ENCODE data around the gene COX7B2.
A peak's percentile ranks its signal among the peaks of the same experiment; 100 is the strongest.

The COX7B2 gene

DNA sequence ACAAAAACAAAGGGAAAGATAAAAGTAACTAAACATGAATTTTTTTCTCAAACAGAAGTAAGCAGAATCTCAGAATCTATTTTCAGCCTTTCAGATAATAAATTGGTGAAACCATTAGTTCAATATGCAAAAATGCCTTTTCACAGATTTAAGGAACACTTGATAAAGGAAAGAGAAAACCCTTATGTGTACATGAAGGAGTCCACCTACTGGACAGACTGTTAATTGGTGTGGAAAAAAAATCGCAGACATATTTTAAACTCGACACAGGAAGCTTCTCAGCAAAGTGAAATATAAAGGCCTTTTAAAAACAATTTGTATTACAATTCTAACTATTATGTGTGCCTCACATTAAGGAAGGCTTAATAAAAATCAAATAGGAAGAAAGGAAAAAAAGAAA is 22.3 kb downstream of the COX7B2 start:
- no peak for DNase-seq

DNA sequence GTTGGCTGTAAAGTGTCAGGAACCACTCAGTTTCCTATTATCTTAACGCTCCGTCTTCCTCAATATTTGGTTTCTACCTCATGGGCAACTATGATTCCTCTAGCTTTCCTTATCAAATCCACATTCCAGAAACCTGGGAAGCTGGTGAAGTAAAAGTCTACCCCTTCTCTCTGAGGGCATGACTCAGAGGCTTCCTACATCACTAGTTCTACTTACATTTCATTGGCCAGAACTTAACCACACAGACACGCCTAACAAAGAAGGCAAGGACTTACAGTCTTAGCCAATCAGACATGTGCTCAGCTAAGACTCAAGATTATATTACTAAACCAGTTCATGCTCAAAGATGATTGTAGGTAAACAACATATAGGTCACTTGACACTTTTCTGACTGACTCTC is 30.4 kb downstream of the COX7B2 start:
- DNase-seq = no peak

- DNase-seq = no peak
These were observed 34.2 kb downstream of the COX7B2 start for GRCh38 chr4:46874811-46875210.

DNA sequence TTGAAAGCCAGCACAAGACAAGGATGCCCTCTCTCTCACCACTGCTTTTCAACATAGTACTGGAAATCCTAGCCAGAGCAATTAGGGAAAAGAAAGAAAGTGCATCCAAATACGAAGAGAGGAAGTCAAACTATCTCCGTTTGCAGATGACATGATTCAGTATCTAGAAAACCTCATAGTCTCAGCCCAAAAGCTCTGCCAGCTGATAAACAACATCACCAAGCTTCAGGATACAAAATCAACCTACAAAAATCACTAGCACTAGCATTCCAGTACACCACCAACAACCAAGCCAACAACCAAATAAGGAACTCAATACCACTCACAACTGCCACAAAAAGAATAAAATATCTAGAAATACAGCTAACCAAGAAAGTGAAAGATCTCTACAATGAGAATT is 38.6 kb downstream of the COX7B2 start:
- no peak for DNase-seq

DNA sequence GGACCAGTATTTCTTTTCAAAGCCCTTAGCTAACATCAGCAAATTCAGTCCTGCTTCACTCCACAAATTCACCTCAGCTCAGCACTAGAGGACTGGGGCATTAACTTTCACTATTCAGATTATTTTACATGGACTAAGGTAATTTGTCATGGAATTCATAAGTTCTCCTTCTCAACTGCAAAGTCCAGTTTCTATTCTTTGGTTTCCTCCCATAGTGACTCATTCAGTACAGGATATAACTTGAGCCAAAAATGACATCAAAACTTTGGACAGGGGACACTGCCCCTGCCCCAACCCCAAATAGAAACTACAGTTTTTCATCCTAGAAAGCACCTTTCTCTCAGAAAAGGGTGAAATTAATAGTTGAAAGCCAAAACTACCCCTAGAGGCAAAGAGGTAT is 52.7 kb downstream of the COX7B2 start:
- no peak for DNase-seq

GRCh38 chr4:46852800-46853199 is 56.2 kb downstream of the COX7B2 start:
- DNase-seq = no peak

GRCh38 chr4:46850026-46850425 is 59.0 kb downstream of the COX7B2 start:
- no peak for DNase-seq

- DNase-seq = peak in 3 of 5 donors; percentile 6 to 32 (median 26)
These were observed 64.6 kb downstream of the COX7B2 start for GRCh38 chr4:46844325-46844917.

GRCh38 chr4:46839128-46839527 is 69.9 kb downstream of the COX7B2 start:
- no peak for DNase-seq

DNA sequence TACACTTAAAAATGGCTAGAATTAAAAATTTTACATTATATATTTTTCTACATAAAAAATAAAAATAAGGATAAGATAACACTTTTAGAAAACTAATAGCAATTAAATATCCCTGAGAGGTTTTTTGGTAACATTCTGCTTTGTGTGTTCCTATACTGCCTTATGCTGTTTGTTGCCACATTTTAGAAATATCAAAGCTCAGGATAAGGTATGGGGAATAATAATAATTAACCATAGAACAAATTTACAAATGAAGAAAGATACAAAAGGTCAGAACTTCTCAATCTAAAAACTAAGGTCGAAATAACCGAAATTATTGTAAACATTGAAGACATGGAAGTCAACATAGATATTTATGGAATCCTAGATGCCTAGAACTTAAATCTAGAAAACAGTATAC is 71.4 kb downstream of the COX7B2 start:
- no peak for DNase-seq

GRCh38 chr4:46836584-46836983 is 72.5 kb downstream of the COX7B2 start:
- DNase-seq = no peak

- DNase-seq = no peak
These were observed 78.0 kb downstream of the COX7B2 start for GRCh38 chr4:46830971-46831454.

DNA sequence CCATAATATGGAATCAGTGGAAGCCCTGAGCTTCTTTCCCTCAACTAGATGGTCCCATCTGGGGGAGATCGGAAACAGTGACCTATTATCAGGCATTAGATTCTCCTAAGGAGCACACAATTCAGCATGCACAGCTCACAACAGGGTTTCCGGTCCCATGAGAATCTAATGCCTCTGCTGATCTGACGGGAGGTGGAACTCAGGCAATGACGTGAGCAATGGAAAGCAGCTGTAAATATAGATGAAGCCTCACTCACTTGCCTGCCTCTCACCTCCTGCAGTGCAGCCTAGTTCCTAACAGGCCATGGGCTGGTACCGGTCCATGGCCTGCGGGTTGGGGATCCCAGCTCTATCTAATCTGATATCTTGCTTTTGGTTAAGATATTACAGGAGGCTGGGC is 88.9 kb downstream of the COX7B2 start:
- no peak for DNase-seq

DNA sequence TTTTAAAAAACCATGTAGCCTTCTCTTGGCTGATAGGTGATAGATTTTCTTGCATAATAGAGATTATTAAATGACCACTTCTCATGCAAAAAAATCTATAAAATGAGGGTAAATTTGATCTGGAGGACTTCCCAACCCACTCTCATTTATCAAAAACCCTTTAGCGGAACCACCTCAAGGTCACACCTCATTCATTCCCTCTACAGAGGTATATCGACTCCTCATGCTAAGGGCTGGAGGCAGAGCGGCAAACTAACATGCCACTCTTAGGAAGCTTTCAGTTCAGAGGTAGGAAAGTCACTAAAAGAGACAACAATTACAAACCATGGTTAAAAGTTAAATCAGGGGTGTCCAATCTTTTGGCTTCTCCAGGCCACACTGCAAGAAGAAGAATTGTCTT is 90.0 kb downstream of the COX7B2 start:
- no peak for DNase-seq

GRCh38 chr4:46818604-46819003 is 90.4 kb downstream of the COX7B2 start:
- no peak for DNase-seq

- DNase-seq = no peak
These were observed 91.2 kb downstream of the COX7B2 start for GRCh38 chr4:46817806-46818205.

- no peak for DNase-seq
These were observed 104.1 kb downstream of the COX7B2 start for GRCh38 chr4:46804781-46805413.

DNA sequence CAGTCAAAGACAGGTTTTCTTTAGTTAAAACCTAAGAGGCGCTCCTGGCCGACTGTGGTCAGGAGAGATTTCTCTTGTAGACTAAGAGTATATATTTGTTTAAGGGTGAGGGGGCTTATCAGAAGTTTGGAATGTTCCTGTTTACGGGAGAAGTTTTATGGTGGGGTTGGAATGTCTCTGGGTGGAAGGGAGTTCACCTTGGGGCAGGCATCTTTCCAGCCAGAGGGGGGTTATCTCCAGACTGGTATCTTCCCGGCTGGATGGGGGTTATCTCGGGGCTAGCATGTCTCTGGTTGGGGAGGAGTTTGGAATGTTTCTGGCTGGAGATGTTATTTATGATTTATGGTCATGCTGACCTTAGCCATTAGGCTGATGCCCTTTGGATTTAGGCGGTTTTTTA is 116.0 kb downstream of the COX7B2 start:
- DNase-seq = no peak

DNA sequence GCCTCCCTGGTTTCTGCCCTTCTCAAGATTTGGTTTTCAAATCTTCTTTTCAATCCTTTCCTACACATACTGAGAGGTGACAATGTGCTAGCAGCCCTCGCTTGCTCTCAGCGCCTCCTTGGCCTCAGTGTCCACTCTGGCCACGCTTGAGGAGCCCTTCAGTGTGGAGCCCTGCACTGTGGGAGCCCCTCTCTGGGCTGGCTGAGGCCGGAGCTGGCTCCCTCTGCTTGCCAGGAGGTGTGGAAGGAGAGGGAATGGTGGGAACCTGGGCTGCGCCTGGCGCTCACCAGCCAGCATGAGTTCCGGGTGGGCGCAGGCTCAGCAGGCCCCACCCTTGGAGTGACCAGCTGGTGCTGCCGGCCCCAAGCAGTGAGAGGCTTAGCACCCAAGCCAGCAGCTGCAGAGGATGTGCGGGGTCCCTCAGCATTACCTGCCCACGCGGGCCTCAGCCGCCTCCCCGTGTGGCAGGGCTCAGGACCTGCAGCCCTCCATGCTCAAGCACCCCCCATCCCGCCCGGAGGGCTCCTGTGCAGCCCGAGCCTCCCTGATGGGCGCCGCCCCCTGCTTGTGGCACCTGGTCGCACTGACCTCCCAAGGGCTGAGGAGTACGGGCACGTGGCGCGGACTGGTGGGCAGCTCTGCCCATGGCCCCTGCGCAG is 127.5 kb downstream of the COX7B2 start:
- DNase-seq = no peak

- DNase-seq = no peak
These were observed 143.6 kb downstream of the COX7B2 start for GRCh38 chr4:46765465-46765864.

DNA sequence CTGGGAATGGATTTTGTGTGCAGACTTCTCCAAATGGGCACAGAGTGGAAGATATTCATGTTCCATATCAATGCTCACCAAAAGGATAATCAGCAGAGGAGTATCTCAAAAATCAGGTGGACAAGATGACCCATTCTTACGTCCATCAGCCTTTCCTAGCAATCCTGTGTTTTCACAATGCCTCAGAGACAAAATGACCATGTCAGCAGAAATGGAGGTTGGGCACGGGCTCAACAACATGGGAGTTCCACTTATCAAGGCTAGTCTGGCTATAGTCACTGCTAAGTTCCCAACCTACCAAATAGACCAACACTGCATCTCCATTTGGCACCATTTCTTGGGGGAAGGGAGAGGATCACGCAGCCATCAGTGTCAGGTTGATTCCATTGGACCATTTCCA is 179.0 kb downstream of the COX7B2 start:
- DNase-seq = no peak

DNA sequence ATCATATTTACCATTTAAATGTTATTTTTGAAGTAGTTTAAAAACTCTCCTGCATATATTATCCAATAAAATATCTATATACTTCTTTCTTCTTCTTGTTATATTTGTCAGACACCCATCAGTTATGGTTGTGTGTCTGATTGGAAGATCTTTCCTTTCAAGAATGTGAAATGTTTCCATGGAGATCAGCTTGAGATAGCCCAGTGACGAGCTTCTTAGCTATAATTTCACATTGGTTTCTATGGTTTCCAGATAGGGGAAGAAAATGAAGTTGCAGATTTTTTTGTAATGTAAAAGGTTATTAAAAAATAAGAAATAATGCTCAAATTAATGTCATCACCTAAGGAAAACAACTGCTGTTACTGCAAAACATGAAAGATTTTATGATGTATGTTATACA is 189.0 kb downstream of the COX7B2 start:
- DNase-seq = no peak

DNA sequence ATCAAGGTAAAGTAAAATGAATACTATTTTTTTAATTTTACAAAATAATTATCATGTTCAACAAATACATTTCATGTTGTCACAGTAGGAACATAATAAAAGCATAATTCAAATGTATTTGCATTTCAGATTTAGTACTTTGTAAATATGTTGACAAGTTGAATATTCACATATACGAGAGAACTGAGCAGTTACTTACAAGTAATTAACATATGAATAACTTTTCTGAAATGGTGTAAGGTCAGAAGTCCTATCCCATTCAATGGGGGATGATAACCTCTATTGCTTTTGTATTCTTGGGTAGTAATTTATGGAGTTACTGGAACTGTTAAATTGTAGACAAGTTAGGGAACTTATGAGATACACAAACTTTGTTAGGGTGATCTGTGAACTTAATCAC is 191.1 kb downstream of the COX7B2 start:
- no peak for DNase-seq

GRCh38 chr4:46715468-46715867 is 193.6 kb downstream of the COX7B2 start:
- DNase-seq = no peak

Measured in T-helper 1 cell (primary cell).